Measurements from ENCODE around the gene SPRED2.

Gene SPRED2

DNA sequence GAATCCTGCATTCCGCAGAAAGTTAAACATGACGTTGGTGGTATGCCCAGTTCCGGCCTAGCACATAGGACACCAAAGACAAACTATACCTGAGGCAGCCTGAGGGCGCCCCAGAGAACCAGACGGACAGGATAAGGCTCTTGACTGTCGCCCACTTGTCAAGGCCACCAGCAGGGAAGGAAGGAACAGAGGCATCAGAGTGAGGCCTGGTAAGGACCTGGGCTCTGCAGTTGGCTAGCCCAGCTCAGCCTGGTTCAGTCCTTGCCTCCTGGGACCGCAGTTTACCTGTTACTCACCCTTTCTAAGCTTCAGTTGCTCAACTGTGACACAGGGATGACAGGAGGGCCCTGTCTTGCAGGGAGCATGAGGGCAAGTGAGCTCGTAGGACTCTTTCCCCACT is 122.7 kb downstream of the SPRED2 start:
- no peak for DNase-seq (ENCODE audit: low spot score)

DNA sequence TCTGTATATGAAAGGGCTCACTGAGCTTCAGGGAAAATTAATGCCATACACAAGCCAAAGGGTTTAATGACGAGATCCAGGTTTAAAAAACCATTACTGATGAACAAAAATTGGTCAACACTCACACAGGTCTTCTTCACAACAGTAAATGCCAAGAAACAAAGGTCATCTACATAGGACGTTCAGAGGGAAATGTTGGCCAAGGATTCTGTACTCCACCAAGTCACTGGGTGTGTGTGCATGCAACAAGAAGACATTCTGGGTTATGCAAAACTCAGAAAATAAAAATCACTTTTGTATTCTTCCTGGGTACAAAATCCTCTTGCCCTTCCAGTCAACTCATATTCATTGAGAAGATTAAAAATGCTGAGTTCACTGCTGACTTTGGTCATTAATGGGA is 126.5 kb downstream of the SPRED2 start:
- no peak for DNase-seq (ENCODE audit: low spot score)

DNA sequence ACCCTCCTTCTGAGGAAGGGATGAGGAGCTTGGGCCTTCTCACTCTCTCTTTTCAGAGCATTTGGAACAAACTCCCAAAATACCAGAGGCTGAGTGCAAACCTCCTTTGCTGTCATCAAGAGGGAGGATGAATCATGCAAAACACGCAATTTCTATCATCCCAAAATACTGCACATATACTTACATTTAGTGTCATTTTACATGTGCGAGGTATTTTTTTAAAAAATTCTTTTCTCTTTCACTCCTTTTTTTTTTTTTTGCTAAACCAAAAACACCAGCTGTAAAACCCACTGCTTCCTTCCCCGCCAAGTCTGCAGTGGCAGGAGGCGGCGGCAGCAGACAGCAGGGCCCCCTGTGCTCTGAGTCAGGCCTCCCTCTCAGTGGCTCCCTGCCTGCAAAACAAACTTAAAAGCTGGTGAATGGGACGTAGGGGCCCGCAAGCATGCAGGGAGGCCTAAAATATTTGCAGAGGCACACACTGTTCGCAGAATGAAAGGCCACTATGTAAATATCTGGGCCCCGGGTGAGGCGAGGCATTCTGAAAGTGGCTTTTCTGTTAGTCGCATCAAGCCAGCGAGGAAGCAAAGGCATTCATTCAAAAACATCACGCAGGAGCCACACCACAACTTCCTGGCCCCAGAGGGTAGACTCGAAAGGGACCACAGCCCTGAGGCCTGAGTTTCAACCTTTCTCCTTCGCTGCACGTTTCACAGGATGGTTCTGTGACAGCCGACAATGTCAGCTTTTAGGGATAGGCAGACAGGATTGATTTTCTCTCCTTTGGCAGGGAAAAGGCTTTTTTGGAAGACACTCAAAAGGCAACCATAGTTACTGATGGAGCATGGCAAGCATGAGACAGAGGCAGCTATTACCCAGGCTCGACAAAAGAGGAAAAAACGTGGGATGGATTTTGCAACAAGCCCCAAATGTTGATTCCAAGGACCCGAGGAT is 131.4 kb downstream of the SPRED2 start:
- peak; percentile 76 for DNase-seq (ENCODE audit: low spot score)

DNA sequence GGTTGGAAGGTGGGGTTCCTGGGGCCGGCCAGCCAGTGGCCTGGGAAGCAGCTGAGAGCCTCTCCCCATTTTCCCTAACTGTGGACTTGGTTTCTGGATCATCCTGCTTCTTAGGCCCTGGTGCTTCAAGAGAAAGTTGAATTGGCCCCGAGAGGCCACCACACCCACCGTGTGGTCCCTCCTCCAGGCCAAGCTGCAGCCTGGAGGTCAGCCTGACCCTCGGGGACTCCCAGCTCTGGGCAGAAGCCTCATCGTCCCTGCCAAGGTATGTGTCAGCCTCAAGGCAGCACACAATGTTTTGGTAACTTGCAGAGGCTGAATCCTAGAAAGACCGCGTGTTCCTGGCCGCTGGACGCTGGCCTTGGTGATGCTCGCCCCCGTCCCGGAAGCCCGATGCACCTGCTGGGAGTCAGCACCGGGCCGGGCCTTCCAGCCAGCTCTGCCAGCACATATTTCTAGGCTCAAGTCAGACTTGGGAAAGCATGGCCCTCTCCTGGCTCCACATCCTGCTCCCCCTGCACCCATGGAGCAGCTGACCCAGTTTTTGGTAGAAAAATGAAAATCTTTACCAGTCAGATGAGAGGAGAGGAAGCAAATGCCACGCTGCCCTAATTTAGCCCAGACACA is 132.2 kb downstream of the SPRED2 start:
- DNase-seq (ENCODE audit: low spot score) = no peak

DNA sequence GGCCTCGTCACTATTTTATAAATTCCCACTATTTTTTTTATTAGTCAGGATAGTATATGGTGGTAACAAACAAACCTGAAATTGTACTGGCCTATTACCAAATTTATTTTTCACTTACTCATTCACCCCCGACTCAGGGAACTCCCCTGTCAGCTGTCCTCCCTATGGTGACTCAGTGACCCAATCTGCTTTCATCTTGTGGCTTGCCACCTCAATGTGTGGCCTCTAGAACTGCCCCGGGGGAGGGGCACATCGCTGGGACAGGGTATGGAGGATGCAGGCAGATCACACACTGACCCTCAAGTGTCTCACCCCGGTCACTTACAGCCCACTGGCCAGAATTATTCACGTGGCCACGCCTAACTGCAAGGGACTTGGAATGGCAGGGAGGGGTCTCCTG is 133.2 kb downstream of the SPRED2 start:
- DNase-seq (ENCODE audit: low spot score) = no peak

DNA sequence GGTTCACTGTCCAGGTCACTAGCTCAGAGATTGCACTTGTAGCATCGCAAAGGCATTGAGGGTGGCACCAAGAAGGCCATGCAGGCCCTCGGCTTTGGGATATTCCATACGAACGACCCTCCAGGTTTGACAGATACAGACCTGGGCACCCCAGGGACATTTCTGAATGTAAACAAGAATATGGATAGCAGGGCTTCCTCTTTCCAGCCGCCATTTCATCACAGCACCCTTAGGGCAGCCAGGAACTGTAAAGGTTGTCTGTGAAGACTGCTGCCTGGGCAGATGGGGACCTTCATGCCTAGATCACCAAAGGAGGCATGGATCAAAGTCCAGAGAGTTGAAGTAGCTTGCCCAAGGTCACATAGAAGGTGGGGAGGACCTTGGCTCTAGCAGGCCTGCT is 134.3 kb downstream of the SPRED2 start:
- no peak for DNase-seq (ENCODE audit: low spot score)

DNA sequence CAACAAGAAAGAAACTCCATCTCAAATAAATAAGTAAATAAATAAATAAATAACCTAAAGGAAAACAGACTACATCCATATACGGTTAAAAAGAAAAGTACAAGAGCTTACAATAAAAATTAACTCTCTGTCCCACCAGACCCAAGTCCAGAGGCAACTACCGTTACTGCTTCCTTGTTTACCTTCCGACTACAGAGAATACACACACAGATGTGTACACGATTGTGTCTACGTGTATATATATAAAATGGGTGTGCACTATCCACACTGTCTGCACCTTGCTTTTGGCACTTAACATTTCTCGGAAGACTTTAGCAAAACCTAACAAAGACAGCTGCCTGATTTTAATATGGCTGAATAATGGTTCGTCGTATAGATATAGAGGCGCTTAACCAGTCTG is 134.9 kb downstream of the SPRED2 start:
- DNase-seq (ENCODE audit: low spot score) = no peak

DNA sequence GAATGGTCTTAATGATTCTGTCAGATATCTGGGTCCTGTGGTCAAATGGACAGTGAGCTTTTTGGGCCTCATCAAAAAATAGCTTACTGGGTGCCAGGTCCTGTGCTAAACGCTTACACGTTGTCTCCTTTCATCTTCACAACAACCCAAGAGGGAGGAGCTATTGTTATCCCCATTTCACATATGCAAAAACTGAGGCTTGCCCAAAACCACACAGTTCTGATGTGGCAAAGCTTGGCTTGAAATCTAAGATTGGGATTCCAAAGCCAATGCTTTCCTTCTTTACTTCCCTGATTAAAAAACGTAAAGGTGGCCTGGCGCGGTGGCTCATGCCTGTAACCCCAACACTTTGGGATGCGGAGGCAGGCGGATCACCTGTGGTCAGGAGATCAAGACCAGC is 135.4 kb downstream of the SPRED2 start:
- no peak for DNase-seq (ENCODE audit: low spot score)

DNA sequence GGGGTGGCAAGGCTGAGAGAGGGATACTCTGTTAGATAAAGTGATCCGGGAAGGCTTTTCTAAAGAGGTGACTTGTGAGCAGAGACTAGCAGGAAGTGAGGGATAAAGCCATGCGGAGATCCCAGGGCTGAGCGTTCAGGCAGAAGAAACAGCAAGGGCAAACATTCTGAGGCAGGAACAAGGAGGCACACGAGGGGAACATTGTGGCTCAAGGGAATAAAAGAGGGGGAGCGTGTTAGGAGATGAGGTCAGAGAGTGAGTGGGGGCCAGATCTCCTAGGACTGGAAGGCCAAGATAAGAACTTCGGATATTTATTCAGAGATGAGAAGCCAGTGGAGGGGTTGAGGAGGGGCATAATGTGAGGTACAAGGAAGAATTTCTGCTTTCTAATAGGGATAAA is 137.7 kb downstream of the SPRED2 start:
- DNase-seq (ENCODE audit: low spot score) = no peak

DNA sequence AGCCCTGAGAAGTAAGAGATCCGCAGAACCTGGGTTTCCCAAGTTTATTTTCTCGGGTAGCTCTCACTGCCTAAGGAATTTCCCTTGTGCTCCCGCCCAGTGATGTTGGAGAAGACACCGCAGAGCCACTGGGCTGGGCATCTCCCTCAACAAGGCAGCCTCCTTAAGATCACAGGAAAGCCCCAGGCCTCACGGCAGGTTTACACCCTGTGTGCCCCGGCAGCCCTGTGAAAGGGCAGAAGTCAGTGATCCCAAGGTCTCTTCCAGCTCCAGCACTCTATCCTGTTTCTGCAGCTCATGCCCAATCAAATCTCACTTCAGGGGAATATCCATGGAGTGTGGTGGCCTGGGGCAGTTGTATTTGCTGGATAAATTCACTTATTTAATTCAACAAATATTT is 138.3 kb downstream of the SPRED2 start:
- no peak for DNase-seq (ENCODE audit: low spot score)

DNA sequence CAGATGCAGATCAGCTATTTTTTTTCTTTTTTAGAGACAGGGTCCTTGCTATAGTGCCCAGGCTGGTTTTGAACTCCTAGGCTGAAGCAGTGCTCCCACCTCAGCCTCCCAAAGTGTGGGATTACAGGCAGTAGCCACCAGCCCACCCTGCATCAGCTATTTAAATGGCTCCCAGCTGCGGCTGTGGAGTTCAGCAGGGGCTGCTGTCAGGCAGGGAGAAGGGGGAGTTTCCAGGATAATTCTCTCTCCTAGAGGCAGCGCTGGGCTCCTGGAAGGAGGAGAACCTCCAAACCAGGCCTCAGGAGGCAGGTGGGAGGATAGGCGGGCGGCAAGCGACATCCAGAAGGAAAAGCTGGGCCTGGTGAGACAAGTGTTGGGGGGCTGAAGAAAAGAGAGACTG is 139.0 kb downstream of the SPRED2 start:
- DNase-seq (ENCODE audit: low spot score) = no peak

DNA sequence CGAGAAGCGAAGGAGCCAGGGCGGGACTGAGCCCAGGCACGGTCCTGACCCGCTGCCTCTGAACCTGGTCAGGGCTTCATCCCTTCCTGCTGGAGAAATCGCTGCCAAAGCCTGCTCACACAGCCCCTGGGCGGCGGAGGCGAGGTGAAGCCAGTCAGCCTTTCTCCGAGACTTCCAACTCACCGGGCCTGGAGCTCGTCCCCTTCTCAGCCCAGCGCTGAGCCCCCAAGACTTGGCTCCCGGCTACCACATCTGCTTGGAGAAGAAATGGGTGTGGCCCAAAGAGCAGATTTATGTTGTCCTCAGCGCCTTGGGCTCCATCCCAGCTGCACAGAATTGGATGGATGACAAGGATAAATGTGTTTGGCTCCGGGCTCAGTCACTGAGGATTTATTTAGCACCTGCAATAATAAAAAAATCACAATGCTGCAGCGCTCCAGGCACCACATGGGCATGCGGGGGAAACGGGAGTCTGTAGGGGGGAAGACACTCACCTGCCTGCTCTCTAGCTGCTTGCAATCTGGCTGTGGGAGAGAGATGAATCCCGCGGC is 139.9 kb downstream of the SPRED2 start:
- DNase-seq (ENCODE audit: low spot score) = no peak

DNA sequence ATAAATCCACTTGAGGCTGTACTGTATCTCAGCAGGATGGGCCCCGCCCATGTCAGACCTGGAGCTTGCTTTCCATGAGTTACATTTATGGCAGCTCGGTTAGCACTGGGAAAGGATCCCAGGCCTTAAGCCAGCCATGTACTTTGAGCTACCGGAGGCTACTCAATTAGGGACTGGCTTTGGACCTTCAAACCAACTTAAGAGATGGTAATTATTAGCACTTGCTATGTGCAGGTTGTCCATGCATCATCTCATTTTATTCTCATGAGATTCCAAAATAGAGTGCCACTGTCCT is 140.3 kb downstream of the SPRED2 start:
- DNase-seq (ENCODE audit: low spot score) = no peak

DNA sequence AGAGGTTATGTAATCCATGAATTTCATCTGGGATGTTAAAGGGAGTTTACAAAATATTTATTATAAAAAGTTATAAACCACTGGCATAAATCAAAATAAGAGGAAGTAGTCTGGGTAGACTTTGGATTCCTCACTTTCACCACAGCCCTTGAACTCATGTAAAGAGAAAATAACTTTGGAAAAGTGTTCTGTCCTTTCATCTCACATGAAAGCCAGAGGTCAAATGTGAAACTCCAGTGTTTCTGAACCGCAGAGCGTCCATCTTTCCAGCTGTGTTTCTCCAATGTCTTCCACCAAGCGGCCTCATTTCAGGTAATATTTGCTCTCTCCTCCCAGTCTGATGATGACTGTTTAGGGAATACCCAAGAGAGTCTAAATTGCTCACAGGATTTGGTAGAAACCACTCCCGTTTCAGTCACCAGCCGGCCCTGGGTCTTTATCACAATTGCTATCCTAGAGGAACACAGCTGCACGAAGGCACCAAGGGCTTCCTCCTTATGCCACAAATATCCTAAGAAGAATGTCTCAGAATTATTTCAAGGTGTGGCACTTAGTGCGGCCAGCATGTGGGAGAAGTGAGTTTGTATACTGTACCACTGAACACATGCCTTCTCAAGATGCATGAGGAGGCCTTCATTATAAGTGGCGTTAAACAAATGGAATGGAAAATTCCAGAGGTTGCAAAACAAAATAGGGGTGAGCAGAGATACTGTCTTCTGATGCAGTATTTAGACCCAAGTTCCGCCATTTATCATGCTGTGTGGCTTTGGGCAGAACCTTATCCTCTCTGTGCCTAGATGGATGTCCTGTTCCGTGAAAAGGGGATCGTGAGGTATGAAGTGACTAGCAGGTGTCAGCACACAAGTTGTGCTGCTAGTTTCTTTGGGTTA is 140.9 kb downstream of the SPRED2 start:
- DNase-seq (ENCODE audit: low spot score) = no peak

DNA sequence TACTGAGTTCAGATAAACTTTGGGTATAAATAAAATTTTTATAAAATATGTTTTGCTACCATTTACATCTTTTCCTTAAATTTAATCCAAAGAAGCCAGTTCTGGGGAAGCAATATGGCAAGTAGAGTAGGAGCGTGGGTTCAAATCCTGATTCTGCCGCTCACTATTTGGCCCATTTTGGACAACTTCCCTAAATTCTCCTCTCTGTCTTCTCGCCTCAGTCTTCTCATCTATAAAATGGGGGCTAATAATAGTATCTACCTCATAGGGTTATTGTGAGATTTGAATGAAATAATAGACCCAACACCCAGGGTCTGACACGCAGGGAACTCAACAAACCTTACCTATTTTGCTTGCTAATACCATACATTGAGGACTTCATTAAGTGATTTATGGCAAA is 145.0 kb downstream of the SPRED2 start:
- DNase-seq (ENCODE audit: low spot score) = no peak

DNA sequence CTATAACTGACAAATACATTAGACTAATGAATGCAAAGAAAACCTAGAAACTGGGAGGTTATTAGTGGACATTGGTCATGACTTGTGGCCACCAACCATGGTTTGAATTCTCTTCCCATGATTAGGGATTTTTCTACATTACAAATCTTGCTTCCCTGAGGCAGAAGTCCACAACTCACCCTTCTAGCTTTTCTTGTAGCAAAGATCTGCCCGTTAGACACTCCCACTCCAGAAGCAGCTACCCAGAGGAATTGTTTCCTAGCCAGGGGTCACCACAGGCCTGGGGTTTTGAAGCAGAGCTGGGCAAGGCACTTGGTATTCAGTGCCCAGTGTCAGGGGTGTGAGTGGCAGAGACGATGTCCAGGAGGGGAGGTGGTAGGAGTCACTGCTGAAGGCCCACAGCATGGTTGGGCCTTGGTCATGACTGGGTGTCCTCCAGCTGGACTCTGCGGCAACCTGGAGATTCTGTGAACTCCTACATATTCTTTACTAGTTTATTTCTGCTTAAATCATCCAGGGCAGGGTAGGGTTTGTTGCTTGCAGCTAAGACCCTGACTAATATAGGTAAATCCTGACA is 149.8 kb downstream of the SPRED2 start:
- no peak for DNase-seq (ENCODE audit: low spot score)

DNA sequence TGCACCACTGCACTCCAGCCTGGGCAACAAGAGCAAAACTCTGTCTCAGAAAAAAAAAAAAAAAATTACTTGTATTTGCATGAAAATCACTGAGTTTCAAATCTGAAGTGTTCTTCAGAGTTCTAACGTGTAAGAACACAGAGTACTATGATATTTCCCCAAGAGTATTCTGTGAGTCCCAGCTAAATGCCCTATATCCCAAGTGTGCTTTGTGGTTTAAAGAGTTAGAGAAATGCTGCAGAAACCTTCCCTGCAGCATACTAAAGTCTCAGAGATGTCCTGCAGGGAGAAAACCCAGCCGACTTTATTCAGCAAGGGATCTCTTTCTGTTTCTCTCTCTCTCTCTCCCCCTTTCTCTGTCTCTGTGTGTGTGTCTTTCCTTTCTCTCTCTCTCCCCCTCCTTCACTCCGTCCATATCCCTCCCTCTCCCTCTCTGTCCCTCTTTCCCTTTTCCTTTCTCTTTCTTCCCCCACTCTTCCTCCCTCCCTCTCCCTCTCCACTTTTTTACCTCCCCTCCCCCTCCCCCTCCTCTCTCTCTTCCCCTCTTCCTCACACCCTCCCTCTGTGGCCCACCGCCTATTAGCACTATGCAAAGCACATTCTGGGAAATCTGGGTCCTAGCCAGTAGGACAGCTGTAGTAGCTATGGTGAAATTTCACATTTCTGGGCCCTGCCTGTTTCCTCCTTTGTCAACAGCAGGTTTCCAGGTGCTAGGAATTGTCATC is 150.6 kb downstream of the SPRED2 start:
- no peak for DNase-seq (ENCODE audit: low spot score)

DNA sequence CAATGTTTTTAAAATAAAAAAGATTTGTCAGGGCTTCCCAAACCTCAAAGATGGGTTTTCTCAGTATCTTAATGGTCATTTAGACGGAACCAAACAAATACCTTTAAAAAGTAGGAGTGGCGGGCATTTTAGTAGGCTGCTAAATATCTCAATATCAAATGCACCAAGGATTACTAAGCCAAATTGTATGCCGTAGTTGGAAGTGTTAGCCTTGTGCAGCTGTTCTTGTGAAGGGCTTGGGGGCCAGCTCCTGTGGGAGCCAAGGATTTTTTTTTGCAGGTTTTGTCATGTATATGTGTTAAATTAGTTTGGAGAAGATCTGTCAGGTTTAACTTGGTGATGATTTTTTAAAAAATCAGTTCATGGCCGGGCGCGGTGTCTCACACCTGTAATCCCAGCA is 152.6 kb downstream of the SPRED2 start:
- DNase-seq (ENCODE audit: low spot score) = no peak

DNA sequence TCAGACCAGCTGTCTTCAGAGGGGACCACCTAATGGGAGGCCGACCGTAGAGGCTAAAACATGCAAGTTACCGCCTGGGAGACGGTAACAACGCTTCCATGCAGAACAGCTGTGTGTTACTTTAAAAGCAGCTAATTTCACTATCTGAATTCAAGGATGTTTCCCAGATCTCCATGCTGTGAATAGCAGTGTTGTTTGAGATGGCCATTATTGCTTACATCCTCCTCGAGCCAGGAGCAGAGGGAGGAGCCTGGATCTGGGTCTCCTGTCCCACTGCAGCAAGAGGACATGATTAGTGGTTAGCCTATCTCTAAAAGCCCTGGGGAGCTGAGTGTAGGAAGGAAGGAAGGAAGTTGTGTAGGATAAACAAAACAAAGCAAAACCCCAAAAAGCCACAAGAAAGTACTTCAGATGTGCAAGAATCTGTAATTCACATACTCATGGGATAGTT is 153.8 kb downstream of the SPRED2 start:
- no peak for DNase-seq (ENCODE audit: low spot score)

DNA sequence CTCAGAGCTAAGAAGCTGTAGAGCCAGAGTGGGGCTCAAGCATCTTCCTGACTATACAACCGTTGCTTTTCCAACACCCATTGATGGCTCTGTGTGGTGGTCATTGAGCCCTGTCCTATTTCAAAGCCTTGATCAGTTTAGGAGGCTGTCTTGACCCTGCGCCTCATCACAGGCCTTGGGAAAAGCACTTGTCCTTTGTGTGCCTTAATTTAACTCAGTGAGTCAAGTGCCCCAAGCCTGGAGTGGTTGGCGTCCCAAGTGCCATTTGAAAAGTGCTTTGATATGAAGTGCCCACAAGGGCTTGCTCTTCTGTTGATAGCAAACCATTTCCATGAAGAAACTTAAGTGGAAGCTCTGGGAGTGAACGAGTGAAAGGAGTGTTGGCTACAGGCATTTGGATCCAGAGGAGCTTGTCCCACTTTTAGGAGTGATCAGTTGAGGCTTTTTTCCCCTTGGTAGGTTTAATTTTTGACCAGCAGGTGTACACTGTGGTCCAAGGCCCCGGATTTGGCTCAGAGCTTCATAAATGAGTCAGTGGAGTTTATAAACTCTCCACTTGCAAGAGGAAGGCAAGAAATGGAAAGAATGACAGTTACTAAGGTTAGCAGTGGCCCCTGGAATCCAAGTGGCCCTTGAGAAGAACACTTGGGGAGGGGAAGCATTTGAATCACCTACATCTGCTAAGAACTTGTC is 154.5 kb downstream of the SPRED2 start:
- no peak for DNase-seq (ENCODE audit: low spot score)

DNA sequence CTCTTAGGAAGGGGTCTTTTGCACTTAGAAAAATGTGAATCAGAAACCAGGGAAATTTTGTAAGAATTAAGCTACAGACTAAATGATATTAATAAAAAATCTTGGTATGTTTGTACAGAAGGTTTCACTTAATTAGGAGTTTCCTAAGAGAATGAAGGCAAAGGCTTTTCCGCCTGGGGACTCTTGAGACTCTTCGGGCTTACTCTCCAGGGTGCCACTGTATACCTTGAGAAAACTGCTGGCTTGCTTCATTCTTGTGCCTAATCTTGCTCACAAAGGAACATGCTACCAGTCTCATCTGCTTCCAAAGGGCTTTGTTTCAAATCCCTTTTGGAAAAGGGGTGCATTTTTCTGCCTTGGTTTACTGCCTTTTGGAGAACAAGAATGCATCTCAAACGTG is 155.3 kb downstream of the SPRED2 start:
- no peak for DNase-seq (ENCODE audit: low spot score)

All from HuH-7 (cell line).